GM11168 (cell line): ENCODE measurements around the gene SLC36A1.

Source experiments
- in situ Hi-C: fragments of 300-500 bp; cut with MboI; formaldehyde crosslinking; loops from one replicate; pipeline ENCODE4 v1.12.0; 2022; ENCODE audit warnings: low sequenced_read_pairs; ENCODE audit not compliant: unreplicated experiment

Gene SLC36A1

DNA sequence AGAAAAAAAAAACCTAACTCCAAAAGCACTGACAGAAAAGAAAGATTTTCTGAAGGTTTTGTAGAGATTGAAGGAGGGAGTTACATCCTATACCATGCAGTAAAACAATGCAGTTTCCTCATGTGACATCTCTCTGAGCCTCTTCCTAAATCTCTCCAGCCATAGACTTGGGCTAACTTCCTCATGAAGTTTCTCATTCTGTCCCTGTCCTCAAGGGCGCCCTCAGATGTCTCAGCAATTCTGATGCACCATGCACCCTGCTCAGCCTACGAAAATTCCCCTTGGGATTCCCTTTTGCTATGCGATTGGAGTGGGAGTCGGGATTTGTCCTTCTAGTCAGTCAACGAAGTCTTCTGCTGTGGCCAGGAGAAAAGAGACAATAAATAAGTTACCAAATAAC is 74.8 kb downstream of the SLC36A1 start:
- in situ Hi-C loops, result loop anchor here (10.0 kb wide), 1 partner anchor 123 kb away; no protein-coding TSS in a partner anchor

DNA sequence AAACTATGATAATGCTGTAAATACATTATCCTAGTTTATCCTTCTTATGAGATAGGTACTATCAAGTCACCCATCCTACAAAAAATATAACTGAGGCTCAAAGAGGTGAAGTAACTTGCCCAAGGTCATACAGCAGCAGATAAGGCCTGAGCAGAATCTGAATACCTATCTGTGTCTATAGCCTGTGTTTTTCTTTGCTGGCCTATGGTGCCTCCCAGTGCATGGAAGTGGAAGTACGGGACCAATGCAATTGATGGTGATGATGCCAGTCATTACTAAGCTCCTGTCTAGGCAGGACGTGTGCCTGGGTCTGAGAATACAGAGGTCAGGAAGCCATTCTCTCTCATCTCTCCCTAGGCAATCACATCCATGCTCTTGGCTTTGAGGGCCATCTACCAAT is 75.9 kb downstream of the SLC36A1 start:
- in situ Hi-C loops, result loop anchor here (10.0 kb wide), 1 partner anchor 121 kb away; no protein-coding TSS in a partner anchor

DNA sequence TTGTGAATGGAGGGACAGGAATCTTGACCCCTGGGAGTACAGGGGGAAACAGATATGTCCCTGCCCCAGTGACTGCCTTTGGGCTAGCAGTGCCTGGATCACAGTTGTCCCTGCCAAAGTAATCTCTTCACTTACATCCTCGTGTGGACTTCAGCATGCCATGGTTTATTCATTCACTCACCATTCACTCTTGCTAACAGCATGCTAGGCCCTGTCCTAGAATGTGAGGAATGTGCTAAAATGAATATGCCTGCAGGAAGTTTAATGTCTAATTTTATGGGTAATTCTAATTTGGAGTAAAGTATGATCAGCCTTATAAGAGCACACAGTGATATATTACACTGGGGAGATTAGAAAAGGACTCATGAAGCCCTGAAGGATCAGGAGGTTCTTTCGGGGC is 80.8 kb downstream of the SLC36A1 start:
- in situ Hi-C loops, result loop anchor here (10.0 kb wide), 1 partner anchor 117 kb away; no protein-coding TSS in a partner anchor

DNA sequence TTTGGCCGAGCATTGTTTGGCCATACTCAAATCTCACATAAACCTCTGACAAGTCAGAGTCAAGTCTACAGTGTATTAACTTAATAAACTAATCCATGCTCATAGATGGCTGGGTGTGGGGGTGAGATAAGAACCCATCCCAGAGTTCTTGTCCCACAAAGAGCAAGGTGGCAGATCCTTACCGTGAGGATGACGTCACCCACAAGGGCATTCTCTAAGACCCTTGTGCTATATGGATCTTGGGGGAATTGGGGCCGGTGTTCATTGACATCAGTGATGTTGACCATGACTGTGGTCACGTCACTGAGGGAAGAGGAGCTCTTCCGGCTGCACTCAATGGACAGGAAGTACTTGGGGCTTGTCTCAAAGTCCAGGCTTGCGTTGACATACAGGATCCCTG is 81.6 kb downstream of the SLC36A1 start:
- in situ Hi-C loops, result loop anchor here (10.0 kb wide), 1 partner anchor 116 kb away; no protein-coding TSS in a partner anchor

DNA sequence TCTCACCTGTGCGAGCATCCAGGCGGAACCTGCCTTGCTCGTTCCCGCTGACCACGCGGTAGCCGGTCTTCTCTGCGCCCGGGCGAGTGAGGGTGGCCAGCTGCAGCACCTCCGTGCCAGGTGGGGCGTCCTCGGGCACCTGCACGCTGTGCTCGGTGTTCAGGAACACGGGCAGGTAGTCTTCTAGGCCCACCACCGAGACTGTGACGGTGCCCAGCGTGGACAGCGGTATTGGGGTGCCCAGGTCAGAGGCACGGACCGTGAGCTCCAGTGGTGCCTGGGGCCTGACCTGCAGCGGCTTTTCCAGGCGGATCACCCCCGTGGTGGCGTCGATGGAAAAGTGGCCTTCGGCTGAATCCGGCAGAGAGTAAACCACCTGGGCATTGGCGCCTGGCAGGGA is 84.2 kb downstream of the SLC36A1 start:
- in situ Hi-C loops, result no loop called here

DNA sequence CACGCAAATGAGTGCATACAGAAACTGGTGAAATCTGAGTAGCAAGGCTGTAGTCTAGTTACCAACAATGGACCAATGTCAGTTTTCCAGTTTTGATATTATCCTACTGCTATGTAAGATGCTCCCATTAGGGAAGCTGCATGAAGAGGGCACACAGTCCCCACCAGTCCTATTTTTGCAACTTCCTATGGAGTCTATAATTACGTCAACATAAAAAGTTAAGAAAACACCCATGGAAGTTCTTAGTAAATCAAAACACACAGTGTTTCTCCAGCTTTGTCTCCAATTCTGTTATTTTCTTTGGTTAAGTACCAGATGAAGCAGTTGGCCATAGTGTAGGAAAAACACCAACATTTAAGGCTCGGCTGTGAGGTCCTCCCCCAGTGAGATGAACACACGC is 85.0 kb downstream of the SLC36A1 start:
- in situ Hi-C loops, result no loop called here

DNA sequence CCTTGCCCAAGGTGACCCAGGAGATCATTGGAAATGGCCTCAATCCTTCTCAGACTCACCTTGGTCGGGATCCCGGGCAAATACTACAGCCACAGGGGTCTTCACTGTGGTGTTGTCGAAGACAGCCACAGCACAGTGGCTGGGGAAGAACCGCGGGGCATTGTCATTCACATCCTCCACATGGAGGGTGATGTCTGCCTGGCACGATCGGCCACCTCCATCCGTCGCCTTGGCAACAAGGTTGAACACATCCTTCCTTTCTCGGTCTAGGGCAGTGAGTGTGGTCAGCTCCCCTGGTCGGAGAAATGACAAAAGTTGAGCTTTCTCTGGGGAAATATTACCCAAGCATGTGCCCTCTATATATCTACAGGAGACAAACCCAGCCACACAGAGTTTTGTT is 86.9 kb downstream of the SLC36A1 start:
- in situ Hi-C loops, result no loop called here

DNA sequence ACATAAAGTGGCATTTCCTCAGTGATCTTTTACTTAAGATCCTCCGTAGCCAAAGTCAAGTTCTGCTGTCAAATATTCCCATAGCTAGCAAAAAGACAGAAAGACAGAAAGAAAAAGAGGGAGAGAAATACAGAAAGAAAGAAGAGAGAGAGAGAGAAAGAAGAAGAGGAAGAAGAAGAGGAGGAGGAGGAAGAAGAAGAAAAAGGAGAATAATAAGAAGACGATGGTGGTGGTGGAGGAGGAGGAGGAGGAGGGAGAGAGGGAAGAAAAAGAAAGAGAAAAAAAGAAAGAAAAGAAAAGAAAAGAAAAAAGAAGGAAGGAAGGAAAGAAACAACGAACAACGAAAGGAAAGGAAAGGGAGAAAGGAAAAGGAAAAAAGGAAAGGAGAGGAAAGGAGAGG is 89.6 kb downstream of the SLC36A1 start:
- in situ Hi-C loops, result no loop called here

DNA sequence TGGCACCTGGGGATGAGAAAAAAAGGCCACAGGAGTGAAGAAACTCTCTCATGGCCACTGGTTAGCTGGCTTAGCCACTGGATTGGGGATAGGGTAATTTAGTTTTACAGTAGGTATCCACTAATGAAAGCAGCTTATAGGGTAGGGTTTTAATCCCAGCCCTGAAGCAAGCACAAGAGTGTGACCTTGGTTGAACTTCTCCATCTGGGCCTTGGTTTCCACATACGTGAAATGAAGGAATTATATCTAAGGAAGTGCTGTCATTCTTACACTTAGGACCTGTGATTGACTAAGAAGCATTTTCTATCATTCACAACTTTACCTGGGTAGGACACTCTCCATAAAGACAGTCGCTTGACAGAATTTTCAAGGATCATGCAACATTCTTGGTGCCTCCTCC is 94.2 kb downstream of the SLC36A1 start:
- in situ Hi-C loops, result no loop called here
